SK-N-SH (cell line): Measurements from ENCODE around the gene GGCT.

Experiments
- EZH2phosphoT487 ChIP-seq: fragments of 200-600 bp; sonication (generic); IDR thresholded peaks from 2 replicates; pipeline ENCODE4 v1.6.1; 2017; ENCODE audit warnings: low read depth, mixed run types, mild to moderate bottlenecking, antibody characterized with exemption, moderate library complexity, borderline replicate concordance
- RCOR1 ChIP-seq: fragments of 150-350 bp; IDR thresholded peaks from 2 replicates; pipeline ENCODE4 v1.6.1; 2017; ENCODE audit warnings: antibody characterized with exemption, low read length
- USF1 ChIP-seq: IDR thresholded peaks from 2 replicates; pipeline ENCODE4 v1.4.0; 2012; ENCODE audit warnings: low read depth, borderline replicate concordance
- TF ChIP-seq, protein P1 (sequence below): fragments of 200-600 bp; sonication (generic); IDR thresholded peaks from 2 replicates; pipeline ENCODE4 v1.6.1; 2017; ENCODE audit warnings: antibody characterized with exemption, mild to moderate bottlenecking, moderate library complexity

- TF ChIP-seq EZH2phosphoT487 (no peak), RCOR1 (no peak), USF1 (no peak)
- TF ChIP-seq, protein P1, sequence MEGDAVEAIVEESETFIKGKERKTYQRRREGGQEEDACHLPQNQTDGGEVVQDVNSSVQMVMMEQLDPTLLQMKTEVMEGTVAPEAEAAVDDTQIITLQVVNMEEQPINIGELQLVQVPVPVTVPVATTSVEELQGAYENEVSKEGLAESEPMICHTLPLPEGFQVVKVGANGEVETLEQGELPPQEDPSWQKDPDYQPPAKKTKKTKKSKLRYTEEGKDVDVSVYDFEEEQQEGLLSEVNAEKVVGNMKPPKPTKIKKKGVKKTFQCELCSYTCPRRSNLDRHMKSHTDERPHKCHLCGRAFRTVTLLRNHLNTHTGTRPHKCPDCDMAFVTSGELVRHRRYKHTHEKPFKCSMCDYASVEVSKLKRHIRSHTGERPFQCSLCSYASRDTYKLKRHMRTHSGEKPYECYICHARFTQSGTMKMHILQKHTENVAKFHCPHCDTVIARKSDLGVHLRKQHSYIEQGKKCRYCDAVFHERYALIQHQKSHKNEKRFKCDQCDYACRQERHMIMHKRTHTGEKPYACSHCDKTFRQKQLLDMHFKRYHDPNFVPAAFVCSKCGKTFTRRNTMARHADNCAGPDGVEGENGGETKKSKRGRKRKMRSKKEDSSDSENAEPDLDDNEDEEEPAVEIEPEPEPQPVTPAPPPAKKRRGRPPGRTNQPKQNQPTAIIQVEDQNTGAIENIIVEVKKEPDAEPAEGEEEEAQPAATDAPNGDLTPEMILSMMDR: no peak
These were observed 51.6 kb downstream of the GGCT start for GRCh38 chr7:30453016-30453415.
